ENCODE data around the gene NFATC2.

The NFATC2 gene

GRCh38 chr20:51404297-51405060 is 138.0 kb downstream of the NFATC2 start:
- H3K27ac ChIP-seq (ENCODE audit: low read depth, low read length), result no peak overlapping the region
- no peaks in the 10 kb centered on the region for H3K27me3 ChIP-seq (ENCODE audit: control insufficient read depth in 5 of 5, insufficient read depth in 4 of 5, low read length in 5 of 5)
- H3K4me1 ChIP-seq (ENCODE audit: control insufficient read depth in 5 of 5, insufficient read depth in 5 of 5, low read length in 5 of 5), result peaks cover 0 to 13% (median 0%) of the 10 kb centered on the region in 5 donors
- no peak overlapping the region for H3K4me3 ChIP-seq (ENCODE audit: low read depth in 1 of 5, low read length in 5 of 5)
- peaks cover 0 to 5% (median 0%) of the 10 kb centered on the region in 5 donors for H3K9me3 ChIP-seq (ENCODE audit: control insufficient read depth in 5 of 5, low read length in 5 of 5)
- no peak overlapping the region for H3K9ac ChIP-seq (ENCODE audit: low read length in 5 of 5)
- H3K36me3 ChIP-seq (ENCODE audit: control insufficient read depth in 5 of 5, insufficient read depth in 5 of 5, low read length in 5 of 5), result peaks cover 5 to 21% (median 7%) of the 10 kb centered on the region in 5 donors

GRCh38 chr20:51403466-51404220 is 138.9 kb downstream of the NFATC2 start:
- H3K4me1 ChIP-seq (ENCODE audit: control insufficient read depth in 5 of 5, insufficient read depth in 5 of 5, low read length in 5 of 5), result peaks cover 0 to 22% (median 5%) of the 10 kb centered on the region in 5 donors
- H3K9me3 ChIP-seq (ENCODE audit: control insufficient read depth in 5 of 5, low read length in 5 of 5), result no peaks in the 10 kb centered on the region
- peaks cover 0 to 18% (median 7%) of the 10 kb centered on the region in 5 donors for H3K36me3 ChIP-seq (ENCODE audit: control insufficient read depth in 5 of 5, insufficient read depth in 5 of 5, low read length in 5 of 5)
- H3K9ac ChIP-seq (ENCODE audit: low read length in 5 of 5), result no peak overlapping the region
- H3K4me3 ChIP-seq (ENCODE audit: low read depth in 1 of 5, low read length in 5 of 5), result no peak overlapping the region
- H3K27ac ChIP-seq (ENCODE audit: low read depth, low read length), result no peak overlapping the region
- no peaks in the 10 kb centered on the region for H3K27me3 ChIP-seq (ENCODE audit: control insufficient read depth in 5 of 5, insufficient read depth in 4 of 5, low read length in 5 of 5)

GRCh38 chr20:51402201-51402600 is 140.3 kb downstream of the NFATC2 start:
- H3K4me1 ChIP-seq (ENCODE audit: control insufficient read depth in 5 of 5, insufficient read depth in 5 of 5, low read length in 5 of 5), result peaks cover 0 to 36% (median 7%) of the 10 kb centered on the region in 5 donors
- H3K27me3 ChIP-seq (ENCODE audit: control insufficient read depth in 5 of 5, insufficient read depth in 4 of 5, low read length in 5 of 5), result no peaks in the 10 kb centered on the region
- H3K36me3 ChIP-seq (ENCODE audit: control insufficient read depth in 5 of 5, insufficient read depth in 5 of 5, low read length in 5 of 5), result peaks cover 0 to 17% (median 7%) of the 10 kb centered on the region in 5 donors
- no peak overlapping the region for H3K4me3 ChIP-seq (ENCODE audit: low read depth in 1 of 5, low read length in 5 of 5)
- H3K9ac ChIP-seq (ENCODE audit: low read length in 5 of 5), result no peak overlapping the region
- no peak overlapping the region for H3K27ac ChIP-seq (ENCODE audit: low read depth, low read length)
- H3K9me3 ChIP-seq (ENCODE audit: control insufficient read depth in 5 of 5, low read length in 5 of 5), result no peaks in the 10 kb centered on the region

GRCh38 chr20:51401496-51401895 is 141.0 kb downstream of the NFATC2 start:
- Histone ChIP-seq H3K27ac (ENCODE audit: low read depth, low read length) (no peak overlapping the region), H3K9ac (ENCODE audit: low read length in 5 of 5) (no peak overlapping the region), H3K9me3 (ENCODE audit: control insufficient read depth in 5 of 5, low read length in 5 of 5) (no peaks in the 10 kb centered on the region), H3K4me1 (ENCODE audit: control insufficient read depth in 5 of 5, insufficient read depth in 5 of 5, low read length in 5 of 5) (peaks cover 0 to 43% (median 8%) of the 10 kb centered on the region in 5 donors), H3K4me3 (ENCODE audit: low read depth in 1 of 5, low read length in 5 of 5) (no peak overlapping the region), H3K27me3 (ENCODE audit: control insufficient read depth in 5 of 5, insufficient read depth in 4 of 5, low read length in 5 of 5) (no peaks in the 10 kb centered on the region), H3K36me3 (ENCODE audit: control insufficient read depth in 5 of 5, insufficient read depth in 5 of 5, low read length in 5 of 5) (peaks cover 0 to 10% (median 7%) of the 10 kb centered on the region in 5 donors)

- Histone ChIP-seq H3K9me3 (ENCODE audit: control insufficient read depth in 5 of 5, low read length in 5 of 5) (no peaks in the 10 kb centered on the region), H3K4me1 (ENCODE audit: control insufficient read depth in 5 of 5, insufficient read depth in 5 of 5, low read length in 5 of 5) (peaks cover 0 to 51% (median 12%) of the 10 kb centered on the region in 5 donors), H3K36me3 (ENCODE audit: control insufficient read depth in 5 of 5, insufficient read depth in 5 of 5, low read length in 5 of 5) (peaks cover 0 to 6% (median 4%) of the 10 kb centered on the region in 5 donors), H3K27me3 (ENCODE audit: control insufficient read depth in 5 of 5, insufficient read depth in 4 of 5, low read length in 5 of 5) (no peaks in the 10 kb centered on the region), H3K4me3 (ENCODE audit: low read depth in 1 of 5, low read length in 5 of 5) (no peak overlapping the region), H3K27ac (ENCODE audit: low read depth, low read length) (no peak overlapping the region), H3K9ac (ENCODE audit: low read length in 5 of 5) (no peak overlapping the region)
These were observed 142.2 kb downstream of the NFATC2 start for GRCh38 chr20:51400051-51400926.

- no peaks in the 10 kb centered on the region for H3K9me3 ChIP-seq (ENCODE audit: control insufficient read depth in 5 of 5, low read length in 5 of 5)
- no peak overlapping the region for H3K4me3 ChIP-seq (ENCODE audit: low read depth in 1 of 5, low read length in 5 of 5)
- no peaks in the 10 kb centered on the region for H3K27me3 ChIP-seq (ENCODE audit: control insufficient read depth in 5 of 5, insufficient read depth in 4 of 5, low read length in 5 of 5)
- H3K36me3 ChIP-seq (ENCODE audit: control insufficient read depth in 5 of 5, insufficient read depth in 5 of 5, low read length in 5 of 5), result peaks cover 0 to 2% (median 0%) of the 10 kb centered on the region in 5 donors
- no peak overlapping the region for H3K27ac ChIP-seq (ENCODE audit: low read depth, low read length)
- peaks cover 0 to 61% (median 20%) of the 10 kb centered on the region in 5 donors for H3K4me1 ChIP-seq (ENCODE audit: control insufficient read depth in 5 of 5, insufficient read depth in 5 of 5, low read length in 5 of 5)
- H3K9ac ChIP-seq (ENCODE audit: low read length in 5 of 5), result no peak overlapping the region
These were observed 143.3 kb downstream of the NFATC2 start for GRCh38 chr20:51399006-51399890.

- H3K9ac ChIP-seq (ENCODE audit: low read length in 5 of 5), result no peak overlapping the region
- peaks cover 0 to 68% (median 22%) of the 10 kb centered on the region in 5 donors for H3K4me1 ChIP-seq (ENCODE audit: control insufficient read depth in 5 of 5, insufficient read depth in 5 of 5, low read length in 5 of 5)
- H3K4me3 ChIP-seq (ENCODE audit: low read depth in 1 of 5, low read length in 5 of 5), result no peak overlapping the region
- no peaks in the 10 kb centered on the region for H3K27me3 ChIP-seq (ENCODE audit: control insufficient read depth in 5 of 5, insufficient read depth in 4 of 5, low read length in 5 of 5)
- H3K9me3 ChIP-seq (ENCODE audit: control insufficient read depth in 5 of 5, low read length in 5 of 5), result no peaks in the 10 kb centered on the region
- H3K27ac ChIP-seq (ENCODE audit: low read depth, low read length), result no peak overlapping the region
- H3K36me3 ChIP-seq (ENCODE audit: control insufficient read depth in 5 of 5, insufficient read depth in 5 of 5, low read length in 5 of 5), result peaks cover 0 to 2% (median 0%) of the 10 kb centered on the region in 5 donors
These were observed 144.0 kb downstream of the NFATC2 start for GRCh38 chr20:51398552-51398951.

GRCh38 chr20:51398083-51398482 is 144.4 kb downstream of the NFATC2 start:
- H3K27ac ChIP-seq (ENCODE audit: low read depth, low read length), result no peak overlapping the region
- H3K9me3 ChIP-seq (ENCODE audit: control insufficient read depth in 5 of 5, low read length in 5 of 5), result no peaks in the 10 kb centered on the region
- no peaks in the 10 kb centered on the region for H3K27me3 ChIP-seq (ENCODE audit: control insufficient read depth in 5 of 5, insufficient read depth in 4 of 5, low read length in 5 of 5)
- H3K36me3 ChIP-seq (ENCODE audit: control insufficient read depth in 5 of 5, insufficient read depth in 5 of 5, low read length in 5 of 5), result no peaks in the 10 kb centered on the region
- H3K4me3 ChIP-seq (ENCODE audit: low read depth in 1 of 5, low read length in 5 of 5), result no peak overlapping the region
- no peak overlapping the region for H3K9ac ChIP-seq (ENCODE audit: low read length in 5 of 5)
- H3K4me1 ChIP-seq (ENCODE audit: control insufficient read depth in 5 of 5, insufficient read depth in 5 of 5, low read length in 5 of 5), result peaks cover 0 to 73% (median 25%) of the 10 kb centered on the region in 5 donors

GRCh38 chr20:51397137-51397536 is 145.4 kb downstream of the NFATC2 start:
- Histone ChIP-seq H3K36me3 (ENCODE audit: control insufficient read depth in 5 of 5, insufficient read depth in 5 of 5, low read length in 5 of 5) (peaks cover 0 to 2% (median 0%) of the 10 kb centered on the region in 5 donors), H3K4me3 (ENCODE audit: low read depth in 1 of 5, low read length in 5 of 5) (no peak overlapping the region), H3K9me3 (ENCODE audit: control insufficient read depth in 5 of 5, low read length in 5 of 5) (no peaks in the 10 kb centered on the region), H3K4me1 (ENCODE audit: control insufficient read depth in 5 of 5, insufficient read depth in 5 of 5, low read length in 5 of 5) (peaks cover 0 to 82% (median 31%) of the 10 kb centered on the region in 5 donors), H3K27me3 (ENCODE audit: control insufficient read depth in 5 of 5, insufficient read depth in 4 of 5, low read length in 5 of 5) (no peaks in the 10 kb centered on the region), H3K9ac (ENCODE audit: low read length in 5 of 5) (no peak overlapping the region), H3K27ac (ENCODE audit: low read depth, low read length) (no peak overlapping the region)
